Endometrial microvascular endothelial cells (primary cell): ENCODE data around the gene LAPTM4A. TPM values are rescaled to one million over a fixed set of nuclear protein-coding genes. Genes with fewer than 3 reads are reported as not detected.
"Not testable (repeated sequence)": the region's sequence is repeated elsewhere in the genome, so short reads cannot be mapped to it uniquely, and the experiment has no call there.

Source experiments
- in situ Hi-C: cut with HindIII; loops from 2 replicates; pipeline ENCODE4 v1.10.0; 2017; ENCODE audit warnings: low sequenced_read_pairs, low pct_unique_long_range_greater_than_20kb; ENCODE audit errors: inconsistent ontology term
- total RNA-seq: library from RNA; depleted of rRNA; stranded (reverse); fragments of >200 nt; gene quantifications from one replicate; pipeline ENCODE4 v1.2.3, GENCODE V29; 2015; ENCODE audit errors: inconsistent ontology term

The LAPTM4A gene
- total RNA-seq = 147 TPM

DNA sequence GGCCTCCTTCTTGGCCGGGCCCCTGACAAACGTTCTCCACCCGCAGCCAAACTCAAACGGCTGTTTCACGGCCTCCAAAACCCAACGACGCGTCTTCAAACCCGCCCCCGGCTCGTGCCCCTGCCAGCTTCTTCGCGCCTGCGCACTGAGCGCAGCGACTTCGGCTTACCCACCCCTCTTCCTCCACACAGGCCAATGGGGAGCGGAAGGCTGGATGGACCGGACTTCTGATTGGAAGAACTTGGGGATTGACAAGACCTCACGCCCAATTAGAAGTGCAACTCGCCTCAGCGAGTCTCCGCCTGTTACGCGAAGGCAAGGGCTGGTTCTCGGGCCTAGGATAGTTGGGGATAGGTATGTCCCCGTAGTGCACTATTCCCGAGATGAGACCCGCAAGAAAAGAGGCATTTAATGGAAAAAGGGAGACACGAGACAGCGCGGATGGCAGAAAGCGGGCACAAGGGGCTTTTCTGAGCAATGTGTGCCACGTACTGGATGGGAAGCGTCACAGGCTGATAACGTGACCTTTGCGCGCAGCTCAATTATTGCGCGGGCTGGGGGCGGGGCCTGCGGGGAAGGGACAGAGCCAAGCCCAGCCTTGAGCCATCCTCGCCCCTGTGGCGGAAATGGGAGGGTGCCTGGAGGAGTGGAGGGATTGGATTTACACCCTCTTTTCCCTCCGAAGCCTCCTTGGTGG, at the start of gene LAPTM4A:
Gene LAPTM4A, minus strand, starts transcription at position 97 of the 697 bp plus-strand sequence. CDS start 108 bp downstream, outside the sequence.
- in situ Hi-C loops = no loop called here

DNA sequence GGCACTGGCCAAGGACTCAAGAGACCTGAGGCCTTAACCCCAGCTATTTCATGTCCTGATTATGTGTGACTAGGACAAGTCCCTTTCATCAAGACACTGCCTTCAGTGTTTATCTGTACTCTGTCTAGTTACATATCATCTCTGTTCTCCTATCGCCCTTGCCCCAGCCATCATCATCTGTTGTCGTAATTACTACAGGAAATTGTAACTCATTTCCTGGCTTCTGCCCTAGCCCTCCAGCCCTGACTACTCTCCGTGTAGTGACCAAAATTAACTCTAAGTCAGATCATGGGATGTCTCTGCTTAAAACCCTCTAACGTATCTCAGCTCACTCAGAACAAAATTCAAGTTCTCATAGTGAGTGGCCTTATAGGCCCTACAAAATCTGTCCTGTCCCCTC, 49.3 kb upstream of the LAPTM4A start:
- in situ Hi-C loops = no loop called here

DNA sequence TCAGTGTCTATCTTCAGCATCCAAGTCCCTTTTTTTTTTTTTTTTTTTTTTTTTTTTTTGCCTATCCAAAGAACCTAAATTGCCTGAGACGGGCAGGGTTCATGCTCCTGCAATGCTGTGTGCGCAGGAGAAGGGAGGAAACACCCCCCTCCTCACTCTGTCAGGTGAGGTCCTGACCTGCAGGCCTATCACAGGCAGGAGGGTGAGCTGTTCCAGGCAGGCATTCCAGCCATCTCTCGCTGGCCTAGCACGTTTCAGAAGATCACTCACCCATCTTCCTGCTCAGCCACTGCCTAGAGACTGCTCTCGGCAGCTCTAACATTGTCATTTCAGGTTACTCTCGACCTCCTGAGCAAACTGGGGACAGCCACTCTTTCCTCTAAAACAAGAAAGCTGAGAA, 48.4 kb upstream of the LAPTM4A start:
- in situ Hi-C loops = no loop called here

DNA sequence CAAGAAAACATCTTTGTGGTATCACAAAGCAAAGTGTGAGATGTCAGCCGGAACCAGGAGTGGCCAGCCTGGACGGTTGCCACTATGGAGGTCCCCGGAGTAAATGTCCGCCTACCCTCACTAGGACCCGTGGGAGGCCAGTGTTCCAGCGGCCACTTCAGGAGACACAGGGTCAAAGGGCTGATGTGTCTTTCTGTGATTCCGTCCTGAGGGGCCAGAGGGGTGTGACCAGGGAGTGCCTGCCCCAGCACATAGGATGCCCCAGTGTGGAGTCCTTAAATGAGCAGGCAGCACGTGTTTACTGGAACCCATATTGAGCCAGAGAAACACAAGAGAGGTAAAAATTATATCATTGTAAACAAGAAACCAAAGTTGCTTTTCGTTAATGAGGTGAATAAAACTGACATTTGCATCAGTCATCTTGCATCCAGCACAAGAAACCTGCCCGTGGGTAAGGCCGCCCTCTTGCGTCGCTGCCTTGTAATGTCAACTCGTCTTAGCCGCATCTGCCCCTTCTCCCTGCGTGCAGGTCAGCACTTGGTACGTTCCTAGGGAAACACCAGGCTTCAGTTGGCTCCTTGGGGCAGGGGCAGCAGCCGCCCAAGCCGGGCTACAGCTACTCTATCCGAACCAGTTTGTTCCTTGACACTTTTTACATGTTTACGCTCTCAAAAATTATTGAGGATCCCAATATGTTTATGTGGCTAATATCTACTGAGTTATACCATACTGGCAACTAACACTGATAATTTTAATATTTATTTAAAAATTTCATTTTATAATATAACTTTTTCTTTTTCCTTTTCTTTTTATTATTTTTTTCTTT, 46.7 kb upstream of the LAPTM4A start:
- in situ Hi-C loops = no loop called here

DNA sequence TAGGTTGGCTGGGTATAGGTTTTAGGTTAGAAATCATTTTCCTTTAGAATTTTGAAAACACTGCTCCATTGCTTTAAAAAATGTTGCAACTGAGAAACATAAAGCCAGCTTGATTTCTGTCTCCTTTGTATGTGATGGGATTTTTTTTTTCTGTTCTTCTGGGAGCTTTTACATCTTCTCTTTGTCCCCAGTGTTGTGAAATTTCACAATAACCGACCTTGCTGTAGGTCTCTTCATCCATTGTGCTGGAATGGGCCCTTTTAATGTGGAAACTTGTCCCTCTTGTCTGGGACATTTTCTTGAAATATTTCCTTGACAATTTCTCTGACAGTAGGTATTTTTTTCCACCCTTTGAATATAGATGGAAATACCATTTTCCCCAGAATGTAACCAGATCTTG, 44.0 kb upstream of the LAPTM4A start:
- in situ Hi-C loops = no loop called here

DNA sequence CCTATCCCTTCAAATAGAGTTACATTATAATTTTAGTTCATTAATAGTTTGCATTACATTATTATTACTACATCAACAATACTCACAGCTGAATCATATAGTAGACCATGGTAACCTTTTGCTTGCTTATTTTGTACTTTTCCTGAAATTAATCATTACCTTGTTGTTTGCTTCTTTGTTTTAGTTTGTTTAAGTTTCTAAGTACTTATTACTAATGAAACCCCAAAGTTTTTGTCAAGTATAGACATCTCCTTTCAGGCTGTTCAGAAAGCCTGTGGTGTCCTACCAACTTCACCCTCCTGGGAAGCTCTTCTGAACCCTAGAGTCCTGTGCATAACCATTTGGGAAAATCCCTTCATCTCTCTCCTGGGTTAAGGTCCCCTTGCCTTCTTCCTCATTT, 43.5 kb upstream of the LAPTM4A start:
- in situ Hi-C loops = no loop called here

DNA sequence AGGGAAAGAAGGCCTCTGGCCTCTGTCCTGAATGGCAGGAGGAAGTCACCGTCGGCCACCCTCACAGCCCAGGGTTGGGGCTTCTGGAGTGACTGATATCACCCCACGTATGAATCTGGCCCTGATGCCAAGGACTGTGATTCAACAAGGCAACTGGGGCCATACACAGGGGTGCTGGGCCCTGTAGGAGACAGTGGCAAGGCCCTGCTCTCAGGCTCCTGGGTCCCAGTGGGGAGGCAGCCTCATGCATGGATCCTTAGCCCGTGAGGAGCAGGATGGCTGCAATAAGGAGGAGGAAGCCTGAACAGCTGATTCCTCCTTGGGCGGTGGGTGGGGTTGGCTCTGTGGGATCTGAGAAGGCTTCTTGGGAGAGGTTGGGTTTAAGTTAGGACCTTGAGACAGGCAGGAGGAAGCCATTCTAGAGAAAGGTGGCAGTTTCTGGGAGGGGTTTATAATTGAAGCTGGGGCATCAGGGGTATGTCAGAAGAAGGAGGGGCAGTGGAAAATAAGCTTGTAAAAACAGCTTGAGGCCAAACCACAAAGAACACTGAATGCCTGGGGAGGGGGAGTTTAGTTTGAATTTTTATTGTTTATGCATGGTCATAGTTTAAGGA, 42.8 kb upstream of the LAPTM4A start:
- in situ Hi-C loops = no loop called here

DNA sequence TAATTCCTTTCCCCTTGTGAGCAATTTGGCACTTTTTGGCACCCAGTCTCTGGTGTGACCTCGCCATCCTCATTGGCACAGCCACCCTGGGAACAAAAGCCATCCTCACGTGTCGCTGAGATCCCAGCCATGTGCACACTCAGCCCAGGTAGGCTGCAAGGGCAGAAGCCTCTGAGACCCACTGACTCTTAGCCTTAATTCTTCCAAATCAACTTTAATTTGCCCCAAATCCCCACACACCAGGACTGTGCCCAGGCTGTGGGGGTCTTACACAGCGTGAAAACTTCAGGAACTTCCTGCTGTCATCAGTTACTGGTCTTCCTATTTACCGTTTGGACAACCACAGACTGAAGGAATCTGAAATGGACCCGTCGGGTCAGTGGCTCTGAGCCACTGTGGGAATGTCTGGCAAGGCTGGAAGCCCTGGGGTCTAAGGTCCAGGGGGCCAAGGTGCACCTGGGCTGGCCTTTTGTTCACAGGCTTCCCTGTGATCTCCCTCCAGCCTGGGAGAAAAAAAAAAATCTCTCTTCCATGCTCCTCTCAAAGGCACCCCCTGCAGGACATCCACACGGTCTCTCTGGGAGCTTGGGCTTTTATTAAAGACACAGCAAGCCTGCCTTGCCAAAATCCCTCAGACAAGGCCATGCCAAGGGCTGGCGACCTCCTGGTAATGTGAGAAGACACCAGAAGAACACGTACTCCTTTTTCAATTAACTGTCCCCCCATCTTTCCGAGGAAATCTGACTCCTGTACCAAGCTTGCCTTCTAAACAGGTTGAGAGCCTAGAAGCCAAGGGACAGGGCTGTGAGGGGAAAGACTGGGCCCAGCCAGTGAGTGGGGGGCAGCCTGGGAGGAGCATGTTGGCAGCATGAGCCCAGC, 42.1 kb upstream of the LAPTM4A start:
- in situ Hi-C loops = no loop called here

DNA sequence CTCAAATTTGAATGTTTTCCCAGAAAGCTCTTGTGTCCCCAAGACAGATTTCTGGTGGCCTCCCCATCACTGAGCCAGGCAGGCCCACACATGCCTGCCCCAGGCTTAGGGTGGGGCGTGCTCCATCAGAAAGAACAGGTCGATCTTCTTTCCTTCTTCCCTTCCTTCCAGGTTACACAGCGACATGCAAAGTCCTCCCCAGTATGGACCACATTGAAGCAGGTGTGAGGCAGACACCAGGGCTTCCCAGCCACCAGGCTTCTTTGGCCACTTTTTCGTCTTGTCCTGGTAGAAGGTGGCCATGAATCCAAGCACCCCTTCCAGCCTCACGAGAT, 41.4 kb upstream of the LAPTM4A start:
- in situ Hi-C loops = no loop called here

DNA sequence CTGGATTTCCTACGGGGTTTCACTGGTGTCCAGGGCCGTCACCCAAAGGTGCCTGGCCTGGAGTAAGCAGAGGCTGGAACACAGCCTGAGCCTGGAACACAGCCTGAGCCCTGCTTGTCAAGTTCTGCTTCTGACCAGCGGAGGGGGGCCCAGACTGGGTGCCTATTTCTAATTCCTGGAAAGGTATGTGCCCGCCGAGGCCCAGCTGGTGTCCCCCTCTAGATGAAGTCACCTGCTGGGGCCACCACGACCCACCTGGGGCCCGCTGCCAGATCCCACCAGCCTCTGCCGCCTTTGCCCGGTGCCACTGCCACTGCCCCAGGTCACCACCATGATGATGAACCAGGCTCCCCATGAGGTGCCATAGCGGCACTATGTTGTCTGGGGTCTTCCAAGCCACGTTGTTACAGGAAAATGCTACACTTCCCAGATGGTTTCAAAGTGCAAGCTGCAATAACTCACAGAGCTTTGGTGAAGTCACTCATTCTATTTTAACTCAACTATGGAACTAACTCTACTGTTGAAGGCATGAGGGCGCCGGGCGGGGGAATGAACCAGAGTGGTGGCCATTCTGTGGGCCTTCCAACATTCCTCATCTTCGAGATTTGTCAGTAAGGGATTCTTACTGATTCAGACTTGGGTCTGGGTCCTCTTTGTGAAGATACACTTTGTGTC, 40.9 kb upstream of the LAPTM4A start:
- in situ Hi-C loops = no loop called here

DNA sequence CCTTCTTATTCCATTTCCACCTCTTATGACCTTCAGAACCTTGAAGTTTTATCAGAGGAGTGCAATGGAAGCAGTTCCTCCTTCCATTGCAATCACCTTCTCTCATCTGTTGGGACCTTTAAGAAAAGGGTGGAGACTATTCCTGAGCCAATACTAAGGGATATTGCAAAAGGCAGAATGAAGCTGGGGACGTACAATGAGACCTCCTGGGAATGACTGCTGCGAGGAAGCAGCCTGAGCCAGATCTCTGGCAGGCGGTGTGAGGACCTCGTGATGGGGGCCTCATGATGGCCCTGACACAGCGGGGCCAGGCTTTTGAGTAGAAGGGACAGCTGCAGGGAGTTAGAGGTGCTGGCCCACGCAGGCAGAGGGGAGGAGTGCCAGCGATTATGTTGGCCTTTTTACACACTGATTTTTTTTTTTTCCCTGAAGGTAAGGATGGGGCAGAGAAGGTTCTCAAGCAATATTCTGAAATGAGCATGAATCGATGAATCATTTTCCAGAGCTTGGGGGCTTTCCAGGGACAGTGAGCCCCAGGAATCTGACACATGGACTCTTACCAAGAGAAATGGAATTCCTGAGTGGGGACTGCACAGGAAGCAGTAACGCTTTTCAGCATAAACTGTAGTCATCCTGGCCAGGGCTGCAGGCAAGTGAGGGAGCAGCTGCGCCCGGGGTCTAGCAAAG, 40.0 kb upstream of the LAPTM4A start:
- in situ Hi-C loops = no loop called here

DNA sequence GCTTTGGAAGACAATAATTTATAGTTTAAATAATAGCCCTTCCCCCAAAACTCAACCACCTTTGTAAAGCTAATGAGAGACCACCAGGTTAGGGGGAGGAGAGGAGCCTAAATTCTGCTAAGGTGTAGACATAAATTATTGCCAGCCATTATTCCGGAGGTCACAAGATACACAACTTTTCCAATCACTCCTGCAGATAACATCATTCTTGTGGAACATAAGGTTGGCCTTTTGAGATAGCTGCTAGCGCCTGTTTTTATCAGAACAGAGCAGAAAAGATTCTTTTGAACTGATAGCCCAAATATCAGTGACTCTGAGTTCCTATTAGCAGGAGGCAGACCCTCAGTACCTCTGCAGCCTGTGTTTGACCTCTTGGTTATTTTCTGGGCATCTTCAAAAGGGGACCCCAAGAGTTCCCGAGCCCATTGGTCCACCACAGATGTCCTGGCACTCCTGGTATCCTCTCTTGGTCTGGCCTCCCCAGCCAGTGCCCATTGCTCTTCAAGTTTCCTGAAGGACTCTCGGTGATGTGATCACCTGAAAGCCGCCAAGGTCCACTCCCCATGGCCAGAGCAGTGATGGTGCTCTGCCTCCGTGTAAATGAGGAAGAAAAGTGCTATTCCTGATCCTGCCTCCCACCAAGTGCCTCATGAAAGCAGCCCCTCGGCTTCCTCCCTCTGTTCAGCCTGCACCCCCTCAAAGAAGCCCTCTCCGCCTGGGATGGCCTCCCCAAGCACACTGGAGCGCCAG, 38.5 kb upstream of the LAPTM4A start:
- in situ Hi-C loops = no loop called here

DNA sequence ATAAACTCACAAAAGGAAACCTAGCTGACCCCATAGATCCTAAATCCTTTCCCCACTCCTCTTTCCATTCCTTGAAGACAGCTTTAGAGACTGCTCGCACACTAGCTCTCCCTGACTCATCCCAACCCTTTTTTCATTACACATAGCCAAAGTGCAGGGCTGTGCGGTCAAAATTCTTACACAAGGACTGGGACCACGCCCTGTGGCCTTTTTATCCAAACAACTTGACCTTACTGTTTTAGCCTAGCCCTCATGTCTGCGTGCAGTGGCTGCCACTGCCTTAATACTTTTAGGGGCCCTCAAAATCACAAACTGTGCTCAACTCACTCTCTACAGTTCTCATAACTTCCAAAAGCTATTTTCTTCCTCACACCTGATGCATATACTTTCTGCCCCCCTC, 34.5 kb upstream of the LAPTM4A start:
- in situ Hi-C loops = not testable (repeated sequence)

DNA sequence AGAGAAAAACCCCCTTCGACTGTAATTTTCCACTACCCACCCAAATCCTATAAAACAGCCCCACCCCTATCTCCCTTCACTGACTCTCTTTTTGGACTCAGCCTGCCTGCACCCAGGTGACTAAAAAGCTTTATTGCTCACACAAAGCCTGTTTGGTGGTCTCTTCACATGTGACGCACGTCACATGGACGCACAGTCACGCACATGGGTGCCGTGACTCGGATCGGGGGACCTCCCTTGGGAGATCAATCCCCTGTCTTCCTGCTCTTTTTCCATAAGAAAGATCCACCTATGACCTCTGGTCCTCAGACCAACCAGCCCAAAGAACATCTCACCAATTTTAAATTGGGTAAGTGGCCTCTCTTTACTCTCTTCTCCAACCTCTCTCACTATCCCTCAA, 31.4 kb upstream of the LAPTM4A start:
- in situ Hi-C loops = not testable (repeated sequence)

DNA sequence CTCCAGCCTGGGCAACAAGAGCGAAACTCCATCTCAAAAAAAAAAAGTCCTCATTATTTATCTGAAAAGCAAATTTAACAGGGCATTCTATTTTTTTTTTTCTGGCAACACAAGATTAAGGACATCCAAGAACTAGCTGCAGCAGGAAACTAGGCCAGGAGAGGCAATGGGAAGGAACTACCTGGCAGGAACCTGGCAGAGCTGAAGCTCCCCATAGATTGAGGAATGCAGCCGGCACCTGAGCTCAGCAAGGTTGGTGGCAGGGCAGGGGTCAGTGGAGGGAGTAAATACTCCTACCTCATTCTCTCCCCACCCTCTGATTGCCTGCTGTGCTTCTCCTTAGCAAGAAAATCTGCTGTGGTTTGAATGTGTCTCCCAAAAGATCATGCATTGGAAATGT, 30.4 kb upstream of the LAPTM4A start:
- in situ Hi-C loops = no loop called here

DNA sequence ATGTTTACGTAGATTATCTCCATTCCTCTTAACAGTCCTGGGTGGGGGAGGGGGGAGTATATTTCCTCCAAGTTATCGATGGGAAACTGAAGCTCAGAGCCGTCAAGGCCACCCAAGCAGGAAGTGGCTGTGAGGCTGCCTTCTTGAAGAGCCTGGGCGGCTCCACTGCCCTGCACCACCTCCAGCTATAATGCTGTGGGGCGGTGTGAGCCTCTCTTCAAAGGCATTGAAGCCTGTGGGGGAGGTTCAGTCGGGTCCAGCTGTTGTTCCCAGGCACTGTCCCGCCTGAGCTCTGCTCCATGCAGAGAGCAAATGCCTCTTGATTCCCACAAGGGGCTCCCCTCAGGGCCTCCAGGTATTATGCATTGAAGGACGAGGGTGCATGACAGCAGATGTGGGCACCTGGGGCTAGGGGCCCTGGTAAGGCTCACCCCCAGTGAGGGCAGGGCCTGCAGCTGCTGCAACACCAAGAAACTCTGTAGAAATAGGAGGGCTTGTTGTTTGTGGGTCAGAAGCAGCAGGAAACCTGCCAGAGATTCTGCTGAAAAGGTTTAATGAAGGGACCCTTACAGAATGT, 29.5 kb upstream of the LAPTM4A start:
- in situ Hi-C loops = no loop called here

DNA sequence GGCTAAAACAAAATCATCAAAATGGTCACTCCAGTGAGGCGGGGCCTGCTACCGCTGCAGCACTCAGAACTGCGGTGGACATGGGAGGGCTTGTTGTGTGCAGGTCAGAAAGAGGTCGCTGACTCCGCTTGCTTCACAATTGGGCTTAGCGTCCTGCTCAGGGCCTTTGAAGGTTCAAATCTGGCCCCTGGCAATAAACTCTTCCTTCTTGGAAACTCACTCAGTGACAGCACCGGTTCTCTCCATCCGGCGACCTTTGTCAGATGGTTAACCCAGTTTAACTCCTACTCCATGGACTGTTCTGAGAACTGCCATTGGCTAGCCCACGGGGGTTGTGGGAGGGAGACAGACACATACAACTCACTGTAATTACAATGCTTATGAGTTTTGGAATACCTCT, 29.0 kb upstream of the LAPTM4A start:
- in situ Hi-C loops = no loop called here
